ENCODE data around the gene PPP2R3A. TPM values are rescaled to one million over a fixed set of nuclear protein-coding genes. Genes with fewer than 3 reads are reported as not detected.

Gene PPP2R3A
- total RNA-seq, 3 donors from 2014 or later (not counting 1 experiment from before 2014, with no cell fraction given): 0.35 to 0.43 (median 0.40) TPM

DNA sequence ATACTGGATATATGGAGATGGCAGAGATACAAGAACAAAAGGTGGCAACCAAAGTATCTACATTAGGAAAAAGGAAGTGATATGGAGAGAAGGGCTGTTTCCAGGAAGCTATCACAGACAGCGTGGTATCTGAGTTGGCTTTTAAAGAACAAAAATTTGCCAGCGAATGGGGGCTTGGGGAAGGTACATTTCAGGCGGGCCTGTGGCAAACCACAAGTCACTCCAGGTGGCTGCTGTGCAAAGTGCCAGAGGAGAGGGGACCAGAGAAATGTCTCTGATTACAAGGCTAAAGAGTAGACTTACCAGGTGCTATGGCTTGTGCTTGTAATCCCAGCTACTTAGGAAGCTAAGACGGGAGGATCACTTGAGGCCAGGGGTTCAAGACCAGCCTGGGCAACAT is 139.5 kb downstream of the PPP2R3A start:
- TF ChIP-seq, protein P1, sequence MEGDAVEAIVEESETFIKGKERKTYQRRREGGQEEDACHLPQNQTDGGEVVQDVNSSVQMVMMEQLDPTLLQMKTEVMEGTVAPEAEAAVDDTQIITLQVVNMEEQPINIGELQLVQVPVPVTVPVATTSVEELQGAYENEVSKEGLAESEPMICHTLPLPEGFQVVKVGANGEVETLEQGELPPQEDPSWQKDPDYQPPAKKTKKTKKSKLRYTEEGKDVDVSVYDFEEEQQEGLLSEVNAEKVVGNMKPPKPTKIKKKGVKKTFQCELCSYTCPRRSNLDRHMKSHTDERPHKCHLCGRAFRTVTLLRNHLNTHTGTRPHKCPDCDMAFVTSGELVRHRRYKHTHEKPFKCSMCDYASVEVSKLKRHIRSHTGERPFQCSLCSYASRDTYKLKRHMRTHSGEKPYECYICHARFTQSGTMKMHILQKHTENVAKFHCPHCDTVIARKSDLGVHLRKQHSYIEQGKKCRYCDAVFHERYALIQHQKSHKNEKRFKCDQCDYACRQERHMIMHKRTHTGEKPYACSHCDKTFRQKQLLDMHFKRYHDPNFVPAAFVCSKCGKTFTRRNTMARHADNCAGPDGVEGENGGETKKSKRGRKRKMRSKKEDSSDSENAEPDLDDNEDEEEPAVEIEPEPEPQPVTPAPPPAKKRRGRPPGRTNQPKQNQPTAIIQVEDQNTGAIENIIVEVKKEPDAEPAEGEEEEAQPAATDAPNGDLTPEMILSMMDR (IDR thresholded peaks at IDR 0.05): no peak
- no peak overlapping the region for H3K4me3 Mint-ChIP-seq
- Histone ChIP-seq H3K36me3 (ENCODE audit: control insufficient read depth, insufficient read depth, low read length) (no peaks in the 10 kb centered on the region), H3K4me1 (ENCODE audit: control insufficient read depth, insufficient read depth, low read length) (no peaks in the 10 kb centered on the region), H3K9me3 (ENCODE audit: control insufficient read depth, insufficient read depth, low read length) (no peaks in the 10 kb centered on the region), H3K27ac (ENCODE audit: low read length) (no peak overlapping the region), H3K4me3 (ENCODE audit: low read length) (no peak overlapping the region), H3K27me3 (ENCODE audit: control insufficient read depth, insufficient read depth, low read length) (no peaks in the 10 kb centered on the region)
- ATAC-seq (no peak), DNase-seq (no peak)
- 32% methylated on average over 4 of the region's 4 CpGs for WGBS (ENCODE audit: insufficient coverage)
- H3K36me3 Mint-ChIP-seq: no peaks in the 10 kb centered on the region
- no peaks in the 10 kb centered on the region for H3K9me3 Mint-ChIP-seq
- no peaks in the 10 kb centered on the region for H3K4me1 Mint-ChIP-seq
- no peaks in the 10 kb centered on the region for H3K27me3 Mint-ChIP-seq (ENCODE audit: low read depth in 2 of 2)
- intact Hi-C loops (cut with micrococcal nuclease): no loop called here
- no peak overlapping the region for H3K27ac Mint-ChIP-seq

DNA sequence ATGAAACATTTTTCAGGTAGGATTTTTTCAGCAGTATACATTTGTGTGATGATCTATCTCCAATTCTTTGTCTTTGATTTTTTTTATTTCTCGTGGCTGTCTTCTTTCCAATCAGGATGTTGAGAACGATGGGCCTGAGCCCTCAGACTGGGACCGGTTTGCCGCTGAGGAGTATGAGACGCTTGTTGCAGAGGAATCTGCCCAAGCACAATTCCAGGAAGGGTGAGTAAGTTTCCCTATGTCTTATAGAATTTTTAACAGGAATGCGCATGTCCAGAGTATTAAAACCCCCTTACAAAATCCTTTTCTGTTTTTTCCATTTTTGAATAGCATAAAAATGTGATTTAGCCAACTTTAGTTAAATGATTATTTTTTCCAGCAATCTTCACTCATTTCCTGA is 140.6 kb downstream of the PPP2R3A start:
- no peak overlapping the region for H3K4me3 Mint-ChIP-seq
- TF ChIP-seq, protein P1 (IDR thresholded peaks at IDR 0.05): no peak
- H3K4me1 Mint-ChIP-seq: no peaks in the 10 kb centered on the region
- no peaks in the 10 kb centered on the region for H3K27me3 ChIP-seq (ENCODE audit: control insufficient read depth, insufficient read depth, low read length)
- no peaks in the 10 kb centered on the region for H3K9me3 Mint-ChIP-seq
- no peaks in the 10 kb centered on the region for H3K9me3 ChIP-seq (ENCODE audit: control insufficient read depth, insufficient read depth, low read length)
- no peak overlapping the region for H3K27ac Mint-ChIP-seq
- H3K4me1 ChIP-seq (ENCODE audit: control insufficient read depth, insufficient read depth, low read length): no peaks in the 10 kb centered on the region
- intact Hi-C loops (cut with micrococcal nuclease): no loop called here
- no peaks in the 10 kb centered on the region for H3K36me3 ChIP-seq (ENCODE audit: control insufficient read depth, insufficient read depth, low read length)
- ATAC-seq: no peak
- no peak for DNase-seq
- H3K27ac ChIP-seq (ENCODE audit: low read length): no peak overlapping the region
- H3K4me3 ChIP-seq (ENCODE audit: low read length): no peak overlapping the region
- no peaks in the 10 kb centered on the region for H3K27me3 Mint-ChIP-seq (ENCODE audit: low read depth in 2 of 2)
- no peaks in the 10 kb centered on the region for H3K36me3 Mint-ChIP-seq
- 96% methylated on average over 5 of the region's 6 CpGs for WGBS (ENCODE audit: insufficient coverage)

DNA sequence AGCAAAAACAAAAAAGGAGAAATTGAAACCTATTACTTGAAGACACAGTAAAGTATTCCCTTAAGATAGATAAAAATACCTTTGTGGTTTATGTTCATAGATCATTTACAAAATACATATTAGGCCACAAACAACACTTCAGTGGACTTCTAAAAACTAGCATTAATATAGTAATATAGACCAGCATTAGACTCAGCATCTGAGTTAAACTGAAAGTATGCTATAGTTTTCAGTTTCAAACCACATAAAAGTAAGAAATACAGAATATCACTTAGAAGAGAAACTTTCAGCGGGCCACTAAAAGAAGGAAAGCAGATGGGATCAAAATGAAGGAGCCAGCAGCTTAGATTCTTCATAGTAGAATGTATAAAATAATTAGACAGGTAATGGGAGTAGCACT is 144.0 kb downstream of the PPP2R3A start:
- H3K27me3 Mint-ChIP-seq (ENCODE audit: low read depth in 2 of 2): no peaks in the 10 kb centered on the region
- H3K36me3 Mint-ChIP-seq: no peaks in the 10 kb centered on the region
- DNase-seq (no peak), ATAC-seq (no peak)
- H3K9me3 ChIP-seq (ENCODE audit: control insufficient read depth, insufficient read depth, low read length): no peaks in the 10 kb centered on the region
- H3K4me3 Mint-ChIP-seq: no peak overlapping the region
- H3K9me3 Mint-ChIP-seq: no peaks in the 10 kb centered on the region
- no peak overlapping the region for H3K27ac Mint-ChIP-seq
- intact Hi-C loops (cut with micrococcal nuclease): no loop called here
- H3K27me3 ChIP-seq (ENCODE audit: control insufficient read depth, insufficient read depth, low read length): no peaks in the 10 kb centered on the region
- no peak overlapping the region for H3K4me3 ChIP-seq (ENCODE audit: low read length)
- H3K27ac ChIP-seq (ENCODE audit: low read length): no peak overlapping the region
- WGBS (ENCODE audit: insufficient coverage): 22% methylated on average over 1 of the region's 1 CpG
- H3K36me3 ChIP-seq (ENCODE audit: control insufficient read depth, insufficient read depth, low read length): no peaks in the 10 kb centered on the region
- TF ChIP-seq, protein P1 (IDR thresholded peaks at IDR 0.05): no peak
- H3K4me1 Mint-ChIP-seq: no peaks in the 10 kb centered on the region
- H3K4me1 ChIP-seq (ENCODE audit: control insufficient read depth, insufficient read depth, low read length): no peaks in the 10 kb centered on the region

DNA sequence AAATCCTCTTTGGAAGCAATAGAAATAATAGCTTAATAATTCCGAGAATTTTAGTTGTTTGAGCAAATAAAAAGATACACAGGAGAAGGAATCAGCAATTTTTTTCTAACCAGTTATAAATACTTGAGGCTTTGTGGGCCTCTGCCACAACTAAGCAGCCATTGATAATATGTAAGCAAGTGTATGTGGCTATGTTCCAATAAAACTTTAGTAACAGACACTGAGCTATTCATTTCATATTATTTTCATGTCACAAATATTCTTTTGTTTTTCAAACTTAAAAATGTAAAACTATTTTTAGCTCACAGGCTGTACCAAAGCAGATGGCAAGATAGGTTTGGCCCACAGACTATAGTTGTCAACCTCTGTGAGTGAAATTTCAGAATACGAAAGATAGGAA is 145.0 kb downstream of the PPP2R3A start:
- Mint-ChIP-seq H3K27ac (no peak overlapping the region), H3K27me3 (ENCODE audit: low read depth in 2 of 2) (no peaks in the 10 kb centered on the region)
- 90% methylated on average over 2 of the region's 2 CpGs for WGBS (ENCODE audit: insufficient coverage)

More for the DNA sequence above, 145.0 kb downstream of the PPP2R3A start:
- H3K36me3 Mint-ChIP-seq: no peaks in the 10 kb centered on the region
- TF ChIP-seq, protein P1 (IDR thresholded peaks at IDR 0.05): no peak
- H3K9me3 Mint-ChIP-seq: no peaks in the 10 kb centered on the region
- intact Hi-C loops (cut with micrococcal nuclease): no loop called here
- DNase-seq (no peak), ATAC-seq (no peak)
- no peak overlapping the region for H3K4me3 Mint-ChIP-seq
- no peaks in the 10 kb centered on the region for H3K27me3 ChIP-seq (ENCODE audit: control insufficient read depth, insufficient read depth, low read length)
- no peaks in the 10 kb centered on the region for H3K4me1 ChIP-seq (ENCODE audit: control insufficient read depth, insufficient read depth, low read length)
- H3K4me1 Mint-ChIP-seq: peaks cover 0 to 3% of the 10 kb centered on the region in 2 donors
- H3K36me3 ChIP-seq (ENCODE audit: control insufficient read depth, insufficient read depth, low read length): no peaks in the 10 kb centered on the region
- no peak overlapping the region for H3K4me3 ChIP-seq (ENCODE audit: low read length)
- no peak overlapping the region for H3K27ac ChIP-seq (ENCODE audit: low read length)
- H3K9me3 ChIP-seq (ENCODE audit: control insufficient read depth, insufficient read depth, low read length): no peaks in the 10 kb centered on the region
